Activated naive CD8-positive, alpha-beta T cell treated with anti-CD3 and anti-CD28 coated beads, Interleukin-2, amount 50 U/mL, for 24 hours (primary cell): ENCODE results near the gene VARS1.
"Not testable (repeated sequence)": the region's sequence is repeated elsewhere in the genome, so short reads cannot be mapped to it uniquely, and the experiment has no call there.

Source experiments
- ATAC-seq: fragments of 150-1000 bp; cut with Tn5 transposase; one replicate; pipeline ENCODE4 v1.10.0; 2021
- DNase-seq: peaks from one replicate; pipeline ENCODE4 v3.0.0; 2021
- H3K27ac Mint-ChIP-seq: one replicate; pipeline ENCODE4 v1.8.0; 2021; ENCODE audit warnings: mild to moderate bottlenecking, mixed read lengths
- H3K27me3 Mint-ChIP-seq: one replicate; pipeline ENCODE4 v1.8.0; 2021; ENCODE audit warnings: mixed read lengths
- H3K36me3 Mint-ChIP-seq: one replicate; pipeline ENCODE4 v1.8.0; 2021; ENCODE audit warnings: low read depth, mixed read lengths
- H3K4me1 Mint-ChIP-seq: one replicate; pipeline ENCODE4 v1.8.0; 2021; ENCODE audit warnings: mixed read lengths
- H3K4me3 Mint-ChIP-seq: one replicate; pipeline ENCODE4 v1.8.0; 2021; ENCODE audit warnings: mild to moderate bottlenecking, moderate library complexity, mixed read lengths
- H3K9me3 Mint-ChIP-seq: one replicate; pipeline ENCODE4 v1.8.0; 2021; ENCODE audit warnings: mixed read lengths

VARS1 gene

GRCh38 chr6:31814677-31815024 lies 19.1 kb upstream of the VARS1 start:
- peaks cover 2% of the 10 kb centered on the region for H3K36me3 Mint-ChIP-seq
- peak overlapping the region; percentile 85 for H3K27ac Mint-ChIP-seq
- ATAC-seq (peak; percentile 45), DNase-seq (peak; percentile 75)
- peaks cover 53% of the 10 kb centered on the region for H3K4me1 Mint-ChIP-seq
- peak overlapping the region; percentile 82 for H3K4me3 Mint-ChIP-seq
- no peaks in the 10 kb centered on the region for H3K9me3 Mint-ChIP-seq
- no peaks in the 10 kb centered on the region for H3K27me3 Mint-ChIP-seq

GRCh38 chr6:31813465-31813849 lies 17.9 kb upstream of the VARS1 start:
- peaks cover 45% of the 10 kb centered on the region for H3K4me1 Mint-ChIP-seq
- peak overlapping the region; percentile 73 for H3K27ac Mint-ChIP-seq
- peaks cover 2% of the 10 kb centered on the region for H3K36me3 Mint-ChIP-seq
- DNase-seq, result no peak
- ATAC-seq, result no peak
- H3K9me3 Mint-ChIP-seq, result no peaks in the 10 kb centered on the region
- peak overlapping the region; percentile 44 for H3K4me3 Mint-ChIP-seq
- H3K27me3 Mint-ChIP-seq, result no peaks in the 10 kb centered on the region

- Mint-ChIP-seq H3K27me3 (no peaks in the 10 kb centered on the region), H3K9me3 (no peaks in the 10 kb centered on the region), H3K27ac (peak overlapping the region; percentile 11), H3K4me3 (no peak overlapping the region), H3K4me1 (peaks cover 36% of the 10 kb centered on the region), H3K36me3 (peaks cover 2% of the 10 kb centered on the region)
- ATAC-seq, result no peak
- no peak for DNase-seq
Observed at GRCh38 chr6:31811645-31812044, 16.1 kb upstream of the VARS1 start.

- ATAC-seq, result not testable (repeated sequence)
Observed at GRCh38 chr6:31808599-31808998, 13.0 kb upstream of the VARS1 start.

GRCh38 chr6:31806470-31807272 lies 11.1 kb upstream of the VARS1 start, which contains the start of gene LSM2:
Gene LSM2, minus strand, starts transcription at chr6:31806966. Its CDS starts 209 bp downstream, at chr6:31806757.
- Mint-ChIP-seq H3K27ac (peak within 1 kb of the TSS; percentile 97), H3K4me3 (peak within 1 kb of the TSS; percentile 98), H3K27me3 (no peaks in the 10 kb centered on the region), H3K4me1 (peaks cover 24% of the 10 kb centered on the region), H3K36me3 (peaks cover 18% of the 10 kb centered on the region), H3K9me3 (no peaks in the 10 kb centered on the region)
- ATAC-seq, result peak; percentile 97
- DNase-seq, result peak; percentile 98

More at GRCh38 chr6:31808599-31808998, 13.0 kb upstream of the VARS1 start:
- peaks cover 32% of the 10 kb centered on the region for H3K4me1 Mint-ChIP-seq
- H3K27ac Mint-ChIP-seq, H3K27me3 Mint-ChIP-seq, H3K36me3 Mint-ChIP-seq, H3K9me3 Mint-ChIP-seq, DNase-seq, H3K4me3 Mint-ChIP-seq: not testable (repeated sequence)

GRCh38 chr6:31805939-31806469 lies 10.5 kb upstream of the VARS1 start:
- DNase-seq, result no peak
- H3K4me1 Mint-ChIP-seq, result peaks cover 24% of the 10 kb centered on the region
- H3K9me3 Mint-ChIP-seq, result no peaks in the 10 kb centered on the region
- no peaks in the 10 kb centered on the region for H3K27me3 Mint-ChIP-seq
- peak overlapping the region; percentile 98 for H3K4me3 Mint-ChIP-seq
- peak overlapping the region; percentile 97 for H3K27ac Mint-ChIP-seq
- H3K36me3 Mint-ChIP-seq, result peaks cover 23% of the 10 kb centered on the region
- ATAC-seq, result peak; percentile 37

- ATAC-seq, H3K9me3 Mint-ChIP-seq, H3K27ac Mint-ChIP-seq, DNase-seq, H3K27me3 Mint-ChIP-seq, H3K4me3 Mint-ChIP-seq: not testable (repeated sequence)
- H3K36me3 Mint-ChIP-seq, result peaks cover 24% of the 10 kb centered on the region
- peaks cover 41% of the 10 kb centered on the region for H3K4me1 Mint-ChIP-seq
Observed at GRCh38 chr6:31801031-31801927, 5.7 kb upstream of the VARS1 start.

GRCh38 chr6:31799781-31800180 lies 4.2 kb upstream of the VARS1 start:
- DNase-seq (no peak), ATAC-seq (no peak)
- Mint-ChIP-seq H3K4me3 (no peak overlapping the region), H3K27me3 (no peaks in the 10 kb centered on the region), H3K27ac (no peak overlapping the region), H3K9me3 (no peaks in the 10 kb centered on the region), H3K36me3 (peaks cover 25% of the 10 kb centered on the region), H3K4me1 (peaks cover 36% of the 10 kb centered on the region)

GRCh38 chr6:31797588-31797987 lies 2.0 kb upstream of the VARS1 start:
- no peak for DNase-seq
- Mint-ChIP-seq H3K4me3 (no peak overlapping the region), H3K4me1 (peaks cover 40% of the 10 kb centered on the region), H3K9me3 (no peaks in the 10 kb centered on the region), H3K27me3 (no peaks in the 10 kb centered on the region), H3K27ac (peak overlapping the region; percentile 64), H3K36me3 (peaks cover 36% of the 10 kb centered on the region)
- ATAC-seq, result no peak

GRCh38 chr6:31796993-31797385 lies 1.4 kb upstream of the VARS1 start:
- DNase-seq (no peak), ATAC-seq (no peak)
- H3K27me3 Mint-ChIP-seq, result no peaks in the 10 kb centered on the region
- H3K4me3 Mint-ChIP-seq, result no peak overlapping the region
- H3K36me3 Mint-ChIP-seq, result peaks cover 34% of the 10 kb centered on the region
- no peaks in the 10 kb centered on the region for H3K9me3 Mint-ChIP-seq
- H3K27ac Mint-ChIP-seq, result peak overlapping the region; percentile 36
- peaks cover 41% of the 10 kb centered on the region for H3K4me1 Mint-ChIP-seq

GRCh38 chr6:31794866-31795615 lies 511 bp downstream of the VARS1 start:
- Mint-ChIP-seq H3K9me3 (no peaks in the 10 kb centered on the region), H3K36me3 (peaks cover 42% of the 10 kb centered on the region), H3K4me1 (peaks cover 48% of the 10 kb centered on the region), H3K27ac (peak overlapping the region; percentile 99), H3K27me3 (no peaks in the 10 kb centered on the region), H3K4me3 (peak overlapping the region; percentile 87)
- ATAC-seq (peak; percentile 4), DNase-seq (no peak)

- H3K4me3 Mint-ChIP-seq, result peak overlapping the region; percentile 87
- H3K36me3 Mint-ChIP-seq, result peaks cover 46% of the 10 kb centered on the region
- no peaks in the 10 kb centered on the region for H3K27me3 Mint-ChIP-seq
- no peak for DNase-seq
- no peaks in the 10 kb centered on the region for H3K9me3 Mint-ChIP-seq
- ATAC-seq, result no peak
- peak overlapping the region; percentile 87 for H3K27ac Mint-ChIP-seq
- H3K4me1 Mint-ChIP-seq, result peaks cover 50% of the 10 kb centered on the region
Observed at GRCh38 chr6:31794294-31794865, 1.2 kb downstream of the VARS1 start.

GRCh38 chr6:31793927-31794245 lies 1.7 kb downstream of the VARS1 start:
- not testable (repeated sequence) for DNase-seq, ATAC-seq, H3K9me3 Mint-ChIP-seq, H3K27me3 Mint-ChIP-seq
- Mint-ChIP-seq H3K4me1 (peaks cover 50% of the 10 kb centered on the region), H3K4me3 (peak overlapping the region; percentile 87), H3K36me3 (peaks cover 49% of the 10 kb centered on the region), H3K27ac (peak overlapping the region; percentile 87)

- Mint-ChIP-seq H3K9me3 (no peaks in the 10 kb centered on the region), H3K4me3 (peak overlapping the region; percentile 87), H3K27me3 (no peaks in the 10 kb centered on the region), H3K4me1 (peaks cover 43% of the 10 kb centered on the region), H3K36me3 (peaks cover 47% of the 10 kb centered on the region), H3K27ac (peak overlapping the region; percentile 77)
- ATAC-seq (peak; percentile 45), DNase-seq (peak; percentile 43)
Observed at GRCh38 chr6:31792761-31793171, 2.8 kb downstream of the VARS1 start.
